EH (cell line): ENCODE results near the gene VCX2.
"Not testable (repeated sequence)": the region's sequence is repeated elsewhere in the genome, so short reads cannot be mapped to it uniquely, and the experiment has no call there.

Source experiments
- DNase-seq: peaks from one replicate; pipeline ENCODE4 v3.0.0-alpha.2; 2015; ENCODE audit warnings: low read depth

VCX2 gene

DNA sequence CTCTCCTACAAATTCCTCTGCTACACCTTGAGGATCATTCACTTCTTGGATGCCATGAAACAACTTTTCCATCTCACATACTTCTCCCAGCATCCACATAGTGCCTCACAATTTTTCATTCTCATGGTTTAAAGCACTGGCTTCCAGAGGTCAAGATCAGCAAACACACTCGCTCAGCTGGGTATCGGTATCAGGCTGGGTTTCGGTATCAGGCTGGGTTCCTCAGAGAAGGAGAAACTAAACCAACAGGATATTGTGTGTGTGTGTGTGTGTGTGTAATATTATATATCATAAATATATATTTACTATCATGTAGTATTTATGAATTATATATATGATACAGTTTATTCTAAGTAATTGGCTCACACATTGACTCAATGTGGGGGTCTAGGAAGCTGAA is at the start of gene VCX2:
Gene VCX2, minus strand, starts transcription at position 99 of the 400 bp plus-strand sequence. CDS start 624 bp downstream, outside the sequence.
- DNase-seq, result not testable (repeated sequence)

DNA sequence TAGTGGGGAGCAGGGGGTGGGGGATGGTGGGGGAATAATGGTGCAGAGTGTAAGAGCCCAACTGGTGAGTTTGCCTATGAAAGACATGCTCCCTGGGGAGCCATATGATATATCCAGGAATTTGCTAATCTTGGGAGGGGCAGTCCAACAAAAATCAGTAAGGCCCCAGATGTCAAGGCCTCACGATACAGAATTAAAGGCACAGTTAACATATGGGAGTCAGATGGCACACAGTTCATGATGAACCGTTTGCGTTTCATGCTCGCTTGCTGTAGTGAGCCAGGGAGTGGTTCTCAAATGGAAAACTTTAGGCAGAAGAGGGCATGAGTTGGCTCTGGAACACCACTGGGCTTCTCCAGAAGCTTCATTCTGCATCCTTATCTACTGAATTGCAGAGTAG is 33.9 kb upstream of the VCX2 start:
- no peak for DNase-seq

DNA sequence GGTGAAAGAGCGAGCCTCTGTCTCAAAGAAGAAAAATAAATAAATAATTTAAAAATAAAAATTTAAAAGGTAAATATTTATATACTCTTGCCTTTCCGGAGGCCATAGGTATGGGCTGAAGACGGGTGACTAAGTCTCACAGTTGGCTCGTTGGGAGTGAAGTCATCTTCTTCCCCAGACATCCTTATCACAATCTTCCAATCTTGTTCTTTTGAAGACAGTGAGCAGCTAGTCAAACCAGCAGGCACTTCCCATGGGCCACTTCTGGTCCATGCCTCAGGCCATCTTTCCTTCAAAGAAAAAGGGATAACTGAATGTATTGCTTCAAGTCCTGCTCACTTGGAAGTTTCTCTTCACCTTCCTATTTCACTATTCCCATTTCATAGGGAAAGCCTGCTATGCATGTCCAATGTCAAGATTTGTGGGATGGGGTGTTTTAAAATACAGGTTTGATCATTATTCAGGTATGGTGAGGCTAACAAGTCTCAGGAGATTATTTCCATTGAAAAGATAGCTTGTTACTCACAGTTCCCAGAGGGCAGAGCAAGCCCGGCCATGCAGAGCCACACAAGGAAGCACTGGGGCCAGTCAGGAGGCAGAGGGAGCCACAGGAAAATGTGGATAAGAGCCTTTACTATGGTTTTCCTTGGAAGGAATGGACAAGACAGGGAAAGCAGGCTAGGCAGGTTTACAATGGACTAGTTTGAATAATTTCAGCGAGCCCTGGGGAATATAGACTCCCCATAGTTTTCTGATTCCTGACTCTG is 33.3 kb upstream of the VCX2 start:
- DNase-seq, result no peak

DNA sequence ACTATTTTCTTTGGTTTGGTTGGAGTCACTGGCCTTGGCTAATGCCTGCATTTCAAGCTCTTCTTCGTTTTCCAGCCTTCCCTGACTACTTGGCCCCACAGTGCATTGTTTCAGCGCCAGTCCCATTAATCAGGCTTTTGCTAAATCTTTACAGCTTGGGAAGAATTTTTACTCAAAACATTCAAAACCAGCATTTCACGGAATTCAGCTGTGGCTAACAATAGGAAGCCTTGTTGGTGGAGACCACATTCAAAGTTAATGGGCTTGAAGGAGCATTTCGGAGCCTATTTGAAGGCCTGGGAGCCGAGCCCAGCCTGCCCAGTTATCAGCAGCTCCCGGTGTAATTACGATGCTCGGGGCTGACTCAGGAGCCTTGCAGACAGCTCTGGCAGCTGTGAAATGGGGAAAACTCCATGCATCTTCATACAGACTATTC is 30.8 kb upstream of the VCX2 start:
- DNase-seq, result no peak

DNA sequence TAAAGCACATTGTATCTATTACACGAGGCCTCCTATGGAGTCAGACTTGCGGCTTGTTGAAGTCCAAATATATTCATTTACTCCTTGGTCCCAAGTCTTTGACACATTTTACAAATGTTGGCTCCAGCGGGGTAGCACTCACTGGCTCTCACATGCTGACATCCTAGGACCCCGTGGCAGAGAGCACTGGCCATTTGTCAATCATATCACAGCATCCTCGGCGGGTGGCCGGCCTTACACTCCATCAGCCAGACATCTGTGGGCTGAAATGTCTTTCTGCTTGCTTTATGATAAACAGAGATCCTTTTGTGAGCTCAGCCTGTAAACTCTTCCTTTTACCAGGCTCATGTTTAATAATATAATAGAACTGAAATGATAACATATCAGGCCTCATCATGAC is 25.7 kb upstream of the VCX2 start:
- DNase-seq, result no peak

DNA sequence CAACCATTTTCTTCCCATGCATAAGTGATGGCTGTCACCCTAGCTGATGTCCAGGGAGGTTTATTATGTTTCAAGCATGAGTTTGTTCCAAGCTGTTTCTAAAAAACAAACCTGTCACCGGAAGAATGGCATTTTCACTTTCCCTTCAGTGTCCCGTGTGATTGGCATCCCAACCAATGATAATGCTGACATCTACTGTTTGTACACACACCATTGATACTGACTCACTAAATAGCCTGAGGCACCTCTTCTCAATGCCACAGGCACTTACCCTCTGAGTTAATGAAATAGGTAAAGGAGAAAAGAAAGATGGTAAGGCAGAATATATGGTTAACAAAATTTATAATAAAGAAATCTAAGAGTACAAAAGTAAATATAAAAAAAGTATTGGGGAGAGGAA is 23.1 kb upstream of the VCX2 start:
- DNase-seq, result no peak

DNA sequence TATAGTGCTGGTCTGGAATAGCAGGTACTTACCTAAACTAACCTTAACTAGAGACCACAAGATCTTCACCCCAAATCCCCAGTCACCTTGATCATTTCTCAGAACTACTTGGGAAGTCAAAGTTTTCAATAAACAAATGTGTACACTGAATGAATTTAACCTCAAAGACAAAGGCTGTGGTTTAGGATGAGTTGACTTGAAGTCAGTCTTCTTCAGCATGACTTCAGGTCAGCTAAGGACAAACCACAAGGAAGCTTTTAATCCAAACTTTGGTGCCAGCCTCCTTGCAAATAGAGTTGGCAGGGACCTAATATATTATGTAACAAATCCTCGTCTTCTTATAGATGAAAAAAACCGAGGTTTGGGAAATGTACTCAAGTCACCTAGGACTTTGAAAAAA is 21.2 kb upstream of the VCX2 start:
- no peak for DNase-seq

DNA sequence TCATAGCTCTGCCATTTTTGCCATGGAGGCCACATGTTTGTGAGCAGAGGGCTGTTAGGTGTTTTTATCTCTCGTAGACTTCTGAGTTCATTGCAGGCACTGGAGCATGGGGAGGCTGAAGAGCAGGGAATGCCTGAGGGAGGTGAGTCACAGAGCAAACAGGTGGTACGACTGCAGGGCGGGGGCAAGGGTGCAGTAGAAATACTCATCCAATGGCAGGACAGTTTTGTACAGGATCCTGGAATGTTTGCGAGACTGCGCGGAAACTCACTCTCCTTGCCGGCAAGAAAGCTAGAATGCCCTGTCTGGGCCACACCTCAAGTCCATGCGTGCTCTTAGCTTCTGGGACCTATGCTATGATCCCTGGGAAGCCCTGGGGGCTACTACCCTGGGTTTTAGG is 20.0 kb upstream of the VCX2 start:
- no peak for DNase-seq

DNA sequence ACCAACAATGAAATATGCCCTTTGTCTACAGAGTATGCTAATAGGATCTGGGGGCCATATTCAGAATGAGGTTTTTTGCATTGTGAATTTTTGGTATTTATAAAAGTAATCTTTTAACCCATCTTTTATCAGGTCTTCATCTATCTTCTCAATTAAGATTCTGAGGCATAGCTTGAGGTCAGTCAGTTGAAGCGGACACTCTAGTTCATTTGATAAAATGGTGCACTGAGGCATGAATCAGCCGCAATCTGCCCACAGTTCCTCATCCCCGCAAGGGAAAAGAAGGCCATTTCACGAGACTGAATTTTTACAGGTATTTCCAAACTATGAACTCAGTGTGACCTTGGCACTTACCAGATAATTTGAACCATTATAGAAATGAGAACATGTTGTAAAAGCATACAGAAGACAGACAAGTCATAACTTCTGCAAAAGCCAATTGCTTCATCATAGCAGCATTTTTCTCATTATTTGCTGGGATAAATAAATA is 19.3 kb upstream of the VCX2 start:
- DNase-seq, result no peak

DNA sequence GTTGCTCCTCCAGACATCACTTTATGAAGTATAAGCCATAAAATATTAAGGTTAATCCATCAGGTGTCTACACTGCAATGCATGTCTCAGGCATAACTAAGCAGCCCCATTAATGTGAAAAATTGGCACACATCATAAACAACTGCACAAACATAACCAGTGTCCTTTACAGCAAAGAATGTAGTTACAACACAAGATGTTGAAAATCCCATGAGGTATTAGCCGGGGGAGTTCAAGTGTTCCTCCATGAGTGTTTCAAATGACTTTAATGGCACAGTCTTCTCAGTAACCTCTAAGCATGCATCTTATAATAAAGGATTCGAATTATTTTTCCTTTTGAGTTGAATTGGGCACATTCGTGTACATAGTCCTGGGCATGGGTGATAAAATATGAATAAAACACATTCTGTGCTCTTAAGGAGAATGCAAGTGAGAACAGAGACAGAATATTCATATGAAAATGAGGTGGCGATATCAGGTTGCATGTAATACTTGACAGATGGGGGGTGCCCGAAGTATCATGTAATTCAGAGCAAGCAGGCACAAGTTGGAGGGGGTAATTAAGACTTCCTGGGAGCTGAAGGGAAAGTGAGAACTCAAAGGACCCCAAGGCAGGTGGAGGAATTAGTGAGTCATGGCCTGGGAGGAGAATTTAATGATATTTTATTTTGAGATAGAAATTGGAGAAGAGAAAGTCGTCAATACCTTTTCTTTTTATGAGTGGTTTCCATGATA is 18.2 kb upstream of the VCX2 start:
- DNase-seq, result no peak

DNA sequence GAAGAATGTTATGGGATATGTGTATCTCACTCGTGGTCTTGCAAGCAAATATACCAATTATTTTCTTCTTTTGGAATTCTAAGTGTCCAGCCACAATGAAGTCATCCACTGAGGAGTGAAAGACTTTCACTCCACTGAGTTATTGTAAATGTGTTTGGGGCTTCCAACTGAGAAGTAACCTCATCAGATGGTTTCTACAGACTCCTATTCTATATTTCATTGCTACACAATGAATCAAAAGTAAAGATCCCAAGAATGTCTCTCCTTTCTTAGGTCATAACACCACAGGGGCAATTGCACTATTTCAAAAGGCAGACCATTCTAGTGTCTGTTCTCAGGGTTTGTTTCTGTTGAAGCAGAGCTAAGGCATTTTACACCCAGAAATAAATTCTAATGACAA is 12.3 kb upstream of the VCX2 start:
- DNase-seq, result no peak

DNA sequence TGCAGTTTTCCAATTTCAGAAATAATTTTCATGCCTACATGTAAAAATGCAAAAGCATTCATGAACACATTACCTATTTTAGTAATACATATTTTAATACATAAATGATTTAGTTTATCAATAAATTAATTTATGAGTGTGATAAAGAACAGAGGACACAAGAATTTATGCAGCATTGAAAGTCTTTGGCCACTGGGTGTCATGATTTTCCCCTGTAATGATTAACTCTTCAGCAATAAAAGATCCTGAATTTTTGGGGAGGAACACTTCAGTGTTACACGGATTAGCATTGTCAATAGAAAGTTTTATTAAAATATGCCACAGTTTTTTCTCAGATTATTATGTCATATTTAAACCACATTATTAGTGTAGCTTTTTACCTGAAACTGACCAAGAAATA is 8.6 kb upstream of the VCX2 start:
- no peak for DNase-seq

DNA sequence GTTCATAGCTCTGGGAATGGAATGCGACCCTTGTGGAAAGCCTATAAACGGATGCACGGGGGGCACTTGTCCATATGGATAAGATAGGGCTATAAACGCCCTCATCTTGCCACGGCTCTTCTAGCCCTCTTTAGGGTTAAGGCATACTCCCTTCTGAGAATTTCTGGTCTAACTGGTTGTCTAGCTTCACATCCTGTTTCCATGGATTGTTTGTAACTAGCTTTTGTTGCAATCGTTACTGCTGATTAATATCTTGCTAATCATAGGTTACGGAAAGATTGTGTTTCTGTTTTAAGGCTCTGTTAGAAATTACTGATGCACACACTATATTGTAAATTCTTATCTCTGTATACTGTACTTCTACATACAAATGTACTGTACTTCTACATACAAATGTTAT is 17.1 kb downstream of the VCX2 start:
- not testable (repeated sequence) for DNase-seq

DNA sequence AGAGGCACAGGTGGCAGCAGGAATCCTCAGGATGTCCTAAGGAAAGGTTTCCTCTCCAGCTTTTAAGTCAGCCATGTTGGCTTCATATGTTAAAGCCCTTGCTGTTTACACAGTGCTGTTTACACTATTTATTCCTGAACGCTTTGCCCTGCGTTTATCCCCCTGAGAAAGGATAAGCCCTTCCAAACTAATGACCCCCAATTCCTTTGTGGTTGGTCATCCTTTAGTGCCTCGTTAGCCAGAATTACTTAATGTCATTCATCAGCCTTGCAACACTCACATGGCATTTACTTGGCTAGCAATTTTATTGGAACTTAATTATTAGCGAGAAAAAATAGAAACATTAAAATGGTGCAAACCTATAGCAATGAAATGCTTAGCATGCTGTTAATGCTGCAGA is 23.8 kb downstream of the VCX2 start:
- no peak for DNase-seq

DNA sequence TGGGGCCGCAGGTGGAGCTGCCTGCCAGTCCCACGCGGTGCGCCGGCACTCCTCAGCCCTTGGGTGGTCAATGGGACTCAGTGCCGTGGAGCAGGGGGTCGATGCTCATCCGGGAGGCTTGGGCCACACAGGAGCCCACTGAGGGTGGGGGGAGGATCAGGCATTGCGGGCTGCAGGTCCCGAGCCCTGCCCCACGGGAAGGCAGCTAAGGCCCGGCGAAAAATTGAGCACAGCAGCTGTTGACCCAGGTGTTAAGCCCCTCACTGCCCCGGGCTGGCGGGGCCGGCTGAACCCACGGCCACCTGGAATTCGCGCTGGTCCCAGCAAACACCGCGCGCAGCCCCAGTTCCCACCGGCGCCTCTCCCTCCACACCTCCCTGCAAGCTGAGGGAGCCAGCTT is 26.1 kb downstream of the VCX2 start:
- no peak for DNase-seq

DNA sequence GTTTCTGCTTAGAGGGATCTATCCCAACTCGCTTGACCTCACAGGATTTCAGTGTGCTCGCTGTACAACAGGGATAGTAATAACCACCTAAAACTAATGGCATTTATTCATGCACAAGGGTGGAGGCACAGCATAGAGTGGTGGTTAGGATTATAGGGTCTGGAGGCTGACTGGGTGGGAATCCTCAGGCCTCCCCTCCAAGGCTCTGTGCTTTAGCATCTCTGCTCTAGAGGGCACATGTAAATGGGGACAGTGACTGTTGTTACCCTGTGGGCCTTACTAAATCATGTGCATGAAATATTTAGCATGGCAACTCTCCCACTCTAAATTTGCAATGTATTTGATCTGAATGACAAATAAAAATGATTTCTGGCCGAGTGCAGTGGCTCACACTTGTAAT is 29.2 kb downstream of the VCX2 start:
- DNase-seq, result no peak

DNA sequence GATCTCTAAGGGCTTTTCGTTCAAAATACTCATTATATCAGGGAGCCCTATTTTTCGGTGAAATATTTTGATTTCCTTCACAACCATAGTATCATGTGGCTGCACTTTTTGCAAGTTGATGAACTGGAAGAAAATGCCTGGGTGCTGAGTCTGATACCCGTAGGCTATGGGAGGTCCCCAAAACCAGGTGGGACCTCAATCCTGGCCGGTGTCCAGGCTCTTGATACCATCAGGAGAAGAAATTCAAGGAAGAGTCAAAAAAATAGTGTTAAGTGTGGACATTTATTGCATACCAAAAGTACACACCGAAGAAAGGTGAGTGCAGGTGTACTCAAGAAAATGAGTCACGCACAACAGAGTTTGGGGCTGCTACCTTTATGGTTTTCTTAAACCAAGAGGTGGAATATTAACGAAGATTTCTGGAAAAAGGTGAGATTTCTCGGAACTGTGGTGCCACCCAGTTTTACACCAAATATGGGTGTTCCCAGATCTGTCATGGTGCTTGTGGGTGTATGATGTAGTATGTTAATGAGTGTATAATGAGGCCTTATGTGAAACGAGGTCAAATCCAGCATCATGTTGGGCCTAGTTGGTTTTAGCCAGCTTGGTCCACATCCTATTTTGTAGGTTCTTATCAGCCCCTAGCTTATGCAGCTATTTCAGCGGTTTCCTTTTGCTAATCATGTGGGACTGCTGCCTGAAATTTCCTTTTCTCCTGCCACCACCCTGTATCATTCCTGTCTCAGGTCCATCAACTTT is 29.9 kb downstream of the VCX2 start:
- no peak for DNase-seq

DNA sequence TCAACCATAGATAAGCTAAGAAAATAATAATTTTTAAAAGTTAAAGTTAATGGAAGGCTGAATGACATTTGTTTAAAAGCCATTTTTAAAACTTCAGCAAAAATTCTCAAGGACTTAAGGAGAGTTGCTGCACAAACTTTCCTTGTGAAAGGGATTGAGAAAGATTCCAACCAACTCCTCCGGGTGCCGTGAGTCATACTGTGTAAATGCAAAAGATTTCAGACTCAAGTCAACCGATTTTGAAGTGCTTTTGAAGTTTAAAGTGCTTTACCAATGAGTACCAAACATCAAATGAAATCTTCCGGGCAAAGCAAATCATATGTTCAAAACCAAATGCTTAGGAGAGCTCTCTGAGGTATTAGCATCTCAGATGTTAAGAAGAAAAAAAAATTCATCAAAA is 31.4 kb downstream of the VCX2 start:
- no peak for DNase-seq

DNA sequence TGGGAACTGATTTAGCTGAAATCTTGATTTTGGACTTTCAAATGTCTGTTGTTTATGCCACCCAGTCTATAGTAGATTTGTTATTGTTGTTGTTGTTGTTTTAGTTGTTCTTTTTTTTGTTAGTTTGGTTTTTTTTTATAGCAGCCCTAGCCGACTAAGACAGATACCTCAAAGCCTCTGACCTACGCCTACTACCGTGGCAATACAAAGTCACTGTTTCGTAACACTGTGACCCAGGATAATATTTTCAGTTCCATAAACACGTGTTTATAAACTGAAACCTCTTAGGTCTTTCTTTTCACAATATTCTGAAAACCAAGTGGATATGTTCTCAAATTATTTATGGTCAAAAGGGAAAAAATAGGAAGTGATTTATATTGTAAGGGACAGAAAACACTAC is 32.8 kb downstream of the VCX2 start:
- no peak for DNase-seq

DNA sequence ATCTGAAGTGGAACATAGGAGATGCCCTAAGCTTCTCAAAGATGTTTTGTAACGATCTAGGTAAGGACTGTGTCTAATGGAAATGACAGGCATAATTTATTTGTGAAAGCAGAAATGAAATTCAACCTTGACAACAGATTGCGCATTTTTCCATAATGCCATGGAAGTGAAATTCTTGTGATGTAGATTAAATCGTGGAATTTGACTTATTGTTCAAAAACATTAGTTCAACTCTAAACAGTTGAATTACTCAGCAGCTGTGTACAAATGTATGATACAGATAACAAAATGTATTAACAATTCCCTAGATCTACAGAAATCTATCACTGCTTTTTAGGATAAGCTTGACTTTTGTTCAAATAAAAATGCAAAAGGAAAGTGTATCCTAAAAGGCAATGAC is 44.4 kb downstream of the VCX2 start:
- DNase-seq, result no peak

DNA sequence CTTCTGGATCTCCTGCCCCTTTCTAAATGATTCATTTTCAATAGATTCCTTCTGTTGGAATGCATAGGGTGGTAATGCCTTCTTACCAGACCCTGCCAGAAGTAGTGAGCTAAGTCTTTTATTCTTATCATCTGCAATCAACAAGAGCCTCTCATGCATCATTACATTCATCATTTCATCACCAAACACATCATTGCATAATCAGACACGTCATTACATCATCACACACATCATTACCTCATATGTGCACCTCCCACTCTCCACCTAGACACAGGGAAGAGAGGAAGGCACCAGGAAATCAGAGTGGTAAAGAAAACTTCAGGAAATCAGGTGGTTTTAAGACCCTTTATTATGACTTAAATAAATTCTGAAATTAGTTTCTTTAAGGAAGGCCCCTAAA is 45.0 kb downstream of the VCX2 start:
- DNase-seq, result no peak

DNA sequence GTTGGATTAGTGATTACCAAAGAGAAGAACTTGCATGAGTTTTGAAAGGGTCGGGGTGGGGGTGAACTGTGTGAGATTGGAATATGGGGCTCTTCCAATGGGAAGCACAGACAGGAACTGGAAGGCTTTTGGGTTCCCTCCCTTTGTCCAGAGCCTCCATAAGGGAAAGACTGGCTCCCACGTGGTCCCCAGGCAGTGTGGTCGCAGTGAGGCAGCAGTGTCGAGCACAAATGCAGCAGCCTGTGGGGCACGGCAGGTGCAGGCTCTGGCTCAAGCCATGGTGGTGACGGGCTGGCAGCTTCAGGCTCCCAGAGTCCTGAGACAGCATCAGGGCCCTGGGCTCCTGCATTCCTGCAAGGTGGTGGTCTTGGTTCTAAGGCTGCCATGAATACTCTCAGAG is 45.5 kb downstream of the VCX2 start:
- DNase-seq, result no peak

DNA sequence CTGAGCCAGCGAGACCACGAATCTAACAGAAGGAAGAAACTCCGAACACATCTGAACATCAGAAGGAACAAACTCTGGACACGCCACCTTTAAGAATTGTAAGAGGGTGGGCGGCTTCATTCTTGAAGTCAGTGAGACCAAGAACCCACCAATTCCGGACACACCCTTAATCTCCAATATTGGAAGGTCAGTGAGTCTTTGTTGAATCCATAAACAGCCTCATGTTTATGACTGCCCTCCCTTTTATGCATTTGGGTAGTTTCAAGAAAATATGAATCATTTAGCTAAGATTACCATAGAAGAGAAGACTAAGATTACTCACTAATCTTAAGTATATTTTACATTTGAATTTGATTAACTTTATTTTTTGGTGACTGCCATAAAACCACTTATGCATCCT is 48.5 kb downstream of the VCX2 start:
- no peak for DNase-seq
